HCT116 (cell line): ENCODE results near the gene ADAMTS13.

ENCODE experiments used
- ATF3 ChIP-seq: IDR thresholded peaks from 2 replicates; pipeline ENCODE4 v1.6.1; 2012
- MAX ChIP-seq: IDR thresholded peaks from 2 replicates; pipeline ENCODE4 v1.6.1; 2012
- POLR2AphosphoS5 ChIP-seq: IDR thresholded peaks from 2 replicates; pipeline ENCODE4 v1.6.1; 2011; ENCODE audit warnings: mild to moderate bottlenecking, low read depth, low read length, moderate library complexity
- ZFX ChIP-seq: fragments of 450-650 bp; IDR thresholded peaks from 2 replicates; pipeline ENCODE4 v1.6.1; 2017
- TF ChIP-seq, protein P1 (sequence below), 3 experiments: fragments of 200-600 bp in 1 of 3; sonication (generic) in 1 of 3; IDR thresholded peaks in 2 of 3; conservative IDR thresholded peaks in 1 of 3; 2 replicates each; pipeline ENCODE4 v1.5.1; 2012 to 2017; ENCODE audit warnings: low read depth in 2 of 3, low read length in 2 of 3, antibody characterized with exemption in 1 of 3, borderline replicate concordance in 1 of 3, control low read depth in 1 of 3, mild to moderate bottlenecking in 1 of 3, mixed read lengths in 1 of 3, mixed run types in 1 of 3, moderate library complexity in 1 of 3; ENCODE audit not compliant: insufficient read depth in 1 of 3

GRCh38 chr9:133393399-133393798 lies 28.8 kb upstream of the ADAMTS13 start:
- TF ChIP-seq, protein P1, sequence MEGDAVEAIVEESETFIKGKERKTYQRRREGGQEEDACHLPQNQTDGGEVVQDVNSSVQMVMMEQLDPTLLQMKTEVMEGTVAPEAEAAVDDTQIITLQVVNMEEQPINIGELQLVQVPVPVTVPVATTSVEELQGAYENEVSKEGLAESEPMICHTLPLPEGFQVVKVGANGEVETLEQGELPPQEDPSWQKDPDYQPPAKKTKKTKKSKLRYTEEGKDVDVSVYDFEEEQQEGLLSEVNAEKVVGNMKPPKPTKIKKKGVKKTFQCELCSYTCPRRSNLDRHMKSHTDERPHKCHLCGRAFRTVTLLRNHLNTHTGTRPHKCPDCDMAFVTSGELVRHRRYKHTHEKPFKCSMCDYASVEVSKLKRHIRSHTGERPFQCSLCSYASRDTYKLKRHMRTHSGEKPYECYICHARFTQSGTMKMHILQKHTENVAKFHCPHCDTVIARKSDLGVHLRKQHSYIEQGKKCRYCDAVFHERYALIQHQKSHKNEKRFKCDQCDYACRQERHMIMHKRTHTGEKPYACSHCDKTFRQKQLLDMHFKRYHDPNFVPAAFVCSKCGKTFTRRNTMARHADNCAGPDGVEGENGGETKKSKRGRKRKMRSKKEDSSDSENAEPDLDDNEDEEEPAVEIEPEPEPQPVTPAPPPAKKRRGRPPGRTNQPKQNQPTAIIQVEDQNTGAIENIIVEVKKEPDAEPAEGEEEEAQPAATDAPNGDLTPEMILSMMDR (IDR thresholded peaks at IDR 0.05 in 2 of 3, conservative IDR thresholded peaks at IDR 0.05 in 1 of 3; ENCODE audit: borderline replicate concordance in 1 of 3, insufficient read depth in 1 of 3, low read depth in 2 of 3, low read length in 2 of 3): no peak
- TF ChIP-seq POLR2AphosphoS5 (no peak), MAX (no peak), ATF3 (no peak), ZFX (no peak)
